Epithelial cell of proximal tubule (primary cell): ENCODE data around the gene SRPRB. TPM values are rescaled to one million over a fixed set of nuclear protein-coding genes. Genes with fewer than 3 reads are reported as not detected.

ENCODE experiments used
- DNase-seq: peaks from one replicate; pipeline ENCODE4 v3.0.0-alpha.2; 2011; ENCODE audit warnings: low read depth
- H3K4me3 ChIP-seq: 2 replicates; pipeline ENCODE4 v1.5.1; 2011; ENCODE audit warnings: low read depth, mild to moderate bottlenecking, low read length
- total RNA-seq: library from RNA; depleted of rRNA; stranded (reverse); fragments of >200 nt; gene quantifications from 2 replicates; pipeline ENCODE4 v1.2.3, GENCODE V29; 2015
- TF ChIP-seq, protein P1 (sequence below): conservative IDR thresholded peaks from 2 replicates; pipeline ENCODE4 v1.5.1; 2012; ENCODE audit warnings: low read depth, mild to moderate bottlenecking, low read length

The SRPRB gene
- total RNA-seq, 1 donor from 2014 or later, result 18.7 TPM

DNA sequence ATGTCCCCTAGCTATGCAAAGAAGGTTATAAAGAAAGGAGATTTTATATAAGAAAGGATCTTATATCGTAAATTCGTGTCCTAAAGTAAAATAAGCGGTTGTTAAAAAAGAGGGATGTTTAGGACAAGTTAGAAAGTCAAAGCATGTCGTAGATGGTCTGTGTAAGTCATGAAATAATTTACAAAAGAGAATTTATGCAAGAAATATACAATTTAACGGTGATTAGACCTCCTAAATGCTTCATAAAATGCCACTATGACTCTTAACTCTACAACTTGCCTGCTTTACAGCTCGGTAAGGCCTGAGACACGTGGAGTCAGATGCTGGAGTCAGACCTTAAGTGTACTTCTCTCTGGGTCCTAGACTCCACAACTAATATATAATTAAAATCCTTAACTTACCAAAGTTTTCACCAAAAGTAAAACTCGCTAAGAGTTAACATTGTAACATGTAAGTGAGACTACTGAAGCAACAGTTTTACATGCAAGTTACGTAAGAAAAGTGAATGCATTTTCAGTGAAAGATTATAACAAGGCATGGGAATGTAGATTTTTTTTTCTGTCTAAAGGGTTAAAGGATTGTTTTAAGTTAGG lies 13.3 kb upstream of the SRPRB start:
- H3K4me3 ChIP-seq, result no peak overlapping the region
- DNase-seq, result no peak
- TF ChIP-seq, protein P1, sequence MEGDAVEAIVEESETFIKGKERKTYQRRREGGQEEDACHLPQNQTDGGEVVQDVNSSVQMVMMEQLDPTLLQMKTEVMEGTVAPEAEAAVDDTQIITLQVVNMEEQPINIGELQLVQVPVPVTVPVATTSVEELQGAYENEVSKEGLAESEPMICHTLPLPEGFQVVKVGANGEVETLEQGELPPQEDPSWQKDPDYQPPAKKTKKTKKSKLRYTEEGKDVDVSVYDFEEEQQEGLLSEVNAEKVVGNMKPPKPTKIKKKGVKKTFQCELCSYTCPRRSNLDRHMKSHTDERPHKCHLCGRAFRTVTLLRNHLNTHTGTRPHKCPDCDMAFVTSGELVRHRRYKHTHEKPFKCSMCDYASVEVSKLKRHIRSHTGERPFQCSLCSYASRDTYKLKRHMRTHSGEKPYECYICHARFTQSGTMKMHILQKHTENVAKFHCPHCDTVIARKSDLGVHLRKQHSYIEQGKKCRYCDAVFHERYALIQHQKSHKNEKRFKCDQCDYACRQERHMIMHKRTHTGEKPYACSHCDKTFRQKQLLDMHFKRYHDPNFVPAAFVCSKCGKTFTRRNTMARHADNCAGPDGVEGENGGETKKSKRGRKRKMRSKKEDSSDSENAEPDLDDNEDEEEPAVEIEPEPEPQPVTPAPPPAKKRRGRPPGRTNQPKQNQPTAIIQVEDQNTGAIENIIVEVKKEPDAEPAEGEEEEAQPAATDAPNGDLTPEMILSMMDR, result no peak

DNA sequence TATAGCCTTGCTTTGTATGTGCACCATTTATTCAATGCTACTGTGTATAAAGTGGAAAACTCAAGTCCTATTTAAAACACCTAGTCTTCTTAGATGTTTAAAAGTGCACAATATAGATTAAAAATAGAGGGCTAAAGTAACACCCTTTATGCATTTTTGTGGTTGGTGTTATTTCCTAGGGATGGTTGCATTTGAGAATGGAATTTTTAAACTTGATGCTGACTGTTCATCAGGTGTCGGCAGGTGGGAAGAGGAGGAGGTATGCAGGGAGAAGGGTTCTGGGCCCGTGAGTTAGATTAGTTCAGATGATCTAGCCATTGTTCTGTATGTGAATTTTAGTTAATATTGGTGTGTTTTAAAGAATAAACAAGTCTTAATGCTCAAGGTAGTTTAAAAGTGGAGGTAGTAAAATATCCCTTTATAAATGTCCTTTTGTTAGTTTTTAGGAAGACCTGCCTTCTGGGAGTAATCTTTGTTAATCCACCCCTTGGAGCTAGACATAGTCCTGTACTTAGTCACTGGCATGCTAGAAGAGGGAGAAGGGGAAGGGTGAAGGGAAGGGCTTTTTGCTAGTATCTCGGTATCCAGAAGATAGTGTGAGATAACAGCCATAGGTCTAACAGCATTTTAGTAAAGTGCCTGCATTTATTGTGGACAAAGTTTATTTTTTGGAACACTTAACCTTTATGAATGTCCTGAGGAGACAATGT lies 8.1 kb upstream of the SRPRB start:
- H3K4me3 ChIP-seq, result no peak overlapping the region
- DNase-seq, result no peak
- TF ChIP-seq, protein P1, result no peak

DNA sequence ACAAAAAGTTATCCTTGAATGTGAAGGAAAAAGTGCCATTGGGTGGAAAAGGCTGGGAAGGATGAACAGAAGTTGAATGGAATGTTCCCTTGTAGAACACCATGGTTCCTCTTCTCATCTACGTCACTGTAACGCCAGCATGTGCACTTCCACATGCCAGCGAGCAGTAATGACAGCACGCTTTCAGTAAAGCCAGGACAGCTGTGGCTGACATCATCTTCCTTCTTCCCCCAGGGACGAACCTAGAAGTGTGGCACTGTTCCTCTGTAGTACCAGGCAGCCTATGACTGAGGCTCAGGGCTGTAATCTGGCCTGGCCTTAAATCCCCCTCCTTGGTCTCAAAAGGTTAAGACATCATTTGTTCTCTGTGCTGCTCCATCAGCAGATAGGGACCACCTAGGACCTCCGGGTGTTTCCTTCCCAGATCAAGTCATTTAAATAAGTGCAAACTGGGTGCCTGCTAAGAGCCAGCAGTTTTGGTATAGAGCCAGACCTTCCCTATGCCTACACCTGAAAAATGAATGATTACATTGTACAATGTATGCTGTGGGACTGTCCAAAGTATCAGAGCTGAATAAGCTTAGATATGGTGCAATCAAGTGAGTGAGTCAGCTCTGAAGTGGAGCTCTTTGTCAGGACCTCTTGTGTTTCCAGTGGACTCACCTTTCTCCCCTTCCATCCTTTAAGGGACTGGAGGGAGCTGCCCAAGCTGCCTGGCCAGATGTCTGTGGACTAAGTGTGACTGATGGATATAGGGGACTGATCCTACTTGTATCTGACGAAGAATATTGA lies 5.6 kb upstream of the SRPRB start:
- DNase-seq, result no peak
- TF ChIP-seq, protein P1, result no peak
- no peak overlapping the region for H3K4me3 ChIP-seq

DNA sequence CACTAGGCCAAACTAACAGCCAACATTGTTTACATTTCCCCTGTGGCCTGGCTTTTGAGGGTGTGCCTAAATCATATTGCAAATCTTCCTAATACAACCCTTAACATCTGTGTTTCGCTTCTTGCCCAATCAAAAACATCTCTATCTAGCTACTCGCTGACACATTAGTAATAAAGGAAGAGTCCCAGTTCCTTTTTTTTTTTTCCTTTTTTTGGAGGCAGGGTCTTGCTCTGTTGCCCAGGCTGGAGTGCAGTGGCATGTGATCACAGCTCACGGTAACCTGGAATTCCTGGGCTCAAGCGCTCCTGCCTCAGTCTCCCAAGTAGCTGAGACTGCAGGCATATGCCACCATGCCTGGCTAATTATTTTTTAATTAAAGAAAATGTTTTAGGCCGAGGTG lies 2.1 kb upstream of the SRPRB start:
- DNase-seq, result no peak
- TF ChIP-seq, protein P1, result no peak
- H3K4me3 ChIP-seq, result no peak overlapping the region

DNA sequence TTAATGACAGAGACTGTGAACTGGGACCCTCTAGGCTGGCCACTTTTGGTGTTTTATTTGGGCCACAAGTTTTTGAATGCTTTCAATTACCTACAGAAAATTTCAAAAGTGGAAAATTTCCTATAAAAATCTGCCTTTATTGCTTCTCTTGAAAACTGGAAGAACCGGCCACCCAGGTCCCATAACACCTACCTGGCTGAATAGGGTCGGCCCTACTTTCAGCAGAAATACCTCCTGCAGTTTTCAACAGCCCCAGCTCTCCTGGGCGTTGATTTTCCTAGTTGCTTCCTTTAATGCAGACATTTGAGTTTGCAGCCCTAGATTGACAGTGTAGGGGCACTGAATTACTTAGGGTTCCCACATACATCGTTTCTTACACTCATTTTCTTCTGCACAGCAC lies 719 bp upstream of the SRPRB start:
- TF ChIP-seq, protein P1, result no peak
- no peak for DNase-seq
- H3K4me3 ChIP-seq, result no peak overlapping the region

DNA sequence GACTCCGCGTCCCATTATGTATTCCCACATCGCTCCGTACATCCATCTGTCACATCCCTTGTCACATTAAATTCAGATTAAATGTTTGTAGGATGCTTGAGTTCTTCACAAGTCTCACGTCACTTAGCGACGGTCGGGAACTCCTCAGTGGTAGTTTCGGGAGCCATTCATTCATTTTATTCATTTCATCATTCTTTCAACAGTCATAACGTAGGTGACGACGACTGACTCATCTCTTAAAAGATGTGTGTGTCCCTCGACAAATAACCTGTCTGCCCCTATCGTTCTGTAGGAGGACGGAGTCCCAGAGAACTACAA lies 272 bp upstream of the SRPRB start:
- DNase-seq, result no peak
- TF ChIP-seq, protein P1, result no peak
- peak overlapping the region; percentile 93 for H3K4me3 ChIP-seq
